Esophagus muscularis mucosa (tissue), 3 donors: ENCODE measurements around the gene PSMB7.

Source experiments
- POLR2A ChIP-seq: fragments of 450-650 bp; IDR thresholded peaks from one replicate; pipeline ENCODE4 v1.6.1; 2017; ENCODE audit warnings: antibody characterized with exemption, moderate library complexity, mild to moderate bottlenecking, low read depth
- POLR2AphosphoS5 ChIP-seq, 2 donors: sonication (generic); formaldehyde crosslinking; IDR thresholded peaks; one replicate each; pipeline ENCODE4 v1.6.1; 2017; ENCODE audit warnings: antibody characterized with exemption in 2 of 2
- TF ChIP-seq, protein P1 (sequence below), 3 experiments: fragments of 200-600 bp in 2 of 3; fragments of 450-650 bp in 1 of 3; sonication (generic) in 2 of 3; IDR thresholded peaks; one replicate each; pipeline ENCODE4 v1.5.1; 2017 to 2019; ENCODE audit warnings: antibody characterized with exemption in 3 of 3, mild to moderate bottlenecking in 2 of 3, moderate library complexity in 1 of 3

DNA sequence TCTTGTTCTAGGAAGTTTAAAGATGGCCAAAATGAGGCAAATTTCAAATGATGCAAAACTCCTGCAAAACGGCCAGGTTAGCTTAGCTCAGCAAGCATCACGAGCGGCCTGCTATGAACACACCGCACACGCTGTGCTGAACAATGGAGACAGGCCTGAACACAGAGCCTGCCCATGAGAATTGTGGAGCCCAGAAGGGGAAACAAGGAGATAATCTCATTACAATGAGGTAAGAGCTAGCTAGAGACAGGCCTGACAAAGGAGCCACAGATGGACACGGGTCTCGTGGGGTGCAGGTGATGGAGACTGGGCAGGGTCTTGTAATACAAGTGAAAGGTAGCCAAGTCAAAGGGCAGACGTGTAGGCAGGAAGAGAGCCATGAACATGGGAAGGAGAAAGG is 50.2 kb downstream of the PSMB7 start:
- TF ChIP-seq, protein P1, sequence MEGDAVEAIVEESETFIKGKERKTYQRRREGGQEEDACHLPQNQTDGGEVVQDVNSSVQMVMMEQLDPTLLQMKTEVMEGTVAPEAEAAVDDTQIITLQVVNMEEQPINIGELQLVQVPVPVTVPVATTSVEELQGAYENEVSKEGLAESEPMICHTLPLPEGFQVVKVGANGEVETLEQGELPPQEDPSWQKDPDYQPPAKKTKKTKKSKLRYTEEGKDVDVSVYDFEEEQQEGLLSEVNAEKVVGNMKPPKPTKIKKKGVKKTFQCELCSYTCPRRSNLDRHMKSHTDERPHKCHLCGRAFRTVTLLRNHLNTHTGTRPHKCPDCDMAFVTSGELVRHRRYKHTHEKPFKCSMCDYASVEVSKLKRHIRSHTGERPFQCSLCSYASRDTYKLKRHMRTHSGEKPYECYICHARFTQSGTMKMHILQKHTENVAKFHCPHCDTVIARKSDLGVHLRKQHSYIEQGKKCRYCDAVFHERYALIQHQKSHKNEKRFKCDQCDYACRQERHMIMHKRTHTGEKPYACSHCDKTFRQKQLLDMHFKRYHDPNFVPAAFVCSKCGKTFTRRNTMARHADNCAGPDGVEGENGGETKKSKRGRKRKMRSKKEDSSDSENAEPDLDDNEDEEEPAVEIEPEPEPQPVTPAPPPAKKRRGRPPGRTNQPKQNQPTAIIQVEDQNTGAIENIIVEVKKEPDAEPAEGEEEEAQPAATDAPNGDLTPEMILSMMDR (IDR thresholded peaks at IDR 0.05) = no peak
- TF ChIP-seq POLR2A = no peak
- no peak for TF ChIP-seq POLR2AphosphoS5 (IDR thresholded peaks at IDR 0.05)
